K562 (cell line): ENCODE measurements around the gene HOXC11.

Experiments
- EZH2 ChIP-seq: IDR thresholded peaks from 2 replicates; pipeline ENCODE4 v1.6.1; 2012; ENCODE audit warnings: low read depth, mild to moderate bottlenecking, inconsistent platforms, low read length, borderline replicate concordance
- HMG20A ChIP-seq: fragments of 450-650 bp; formaldehyde crosslinking; conservative IDR thresholded peaks from 2 replicates; pipeline ENCODE4 v1.4.0; 2020; ENCODE audit warnings: mild to moderate bottlenecking, mixed read lengths
- RAD51 ChIP-seq: fragments of 450-650 bp; IDR thresholded peaks from 2 replicates; pipeline ENCODE4 v1.7.1; 2016; ENCODE audit warnings: low read depth, mild to moderate bottlenecking, borderline replicate concordance
- REST ChIP-seq, 2 experiments: fragments of 450-650 bp; formaldehyde crosslinking in 1 of 2; IDR thresholded peaks; 2 replicates each; pipeline versions ENCODE4 v1.4.0 to v1.6.1; 2014 to 2020; ENCODE audit warnings: mild to moderate bottlenecking in 2 of 2, borderline replicate concordance in 1 of 2, low read depth in 1 of 2
- SMAD4 ChIP-seq: fragments of 250-450 bp; sonication (Bioruptor Pico); conservative IDR thresholded peaks from 2 replicates; pipeline ENCODE4 v1.8.0; 2021; ENCODE audit warnings: inconsistent platforms, mild to moderate bottlenecking, moderate library complexity
- TAF1 ChIP-seq: IDR thresholded peaks from 2 replicates; pipeline ENCODE4 v1.6.1; 2011; ENCODE audit warnings: mild to moderate bottlenecking, low read length, moderate library complexity; ENCODE audit not compliant: insufficient read depth, control insufficient read depth, severe bottlenecking; ENCODE audit errors: extremely low read depth

GRCh38 chr12:54019924-54020590 is 47.1 kb downstream of the HOXC11 start:
- TF ChIP-seq SMAD4 (CRISPR knock-in tag) (no peak), HMG20A (CRISPR knock-in tag) (no peak), EZH2 (no peak), RAD51 (no peak), TAF1 (no peak), REST (IDR thresholded peaks at IDR 0.05; ENCODE audit: borderline replicate concordance) (no peak), REST (CRISPR knock-in tag; IDR thresholded peaks at IDR 0.05; ENCODE audit: low read depth) (no peak)
